GM12872 (cell line): ENCODE results near the gene TPRX1.
A peak's percentile ranks its signal among the peaks of the same experiment; 100 is the strongest.

Experiments used
- TF ChIP-seq, protein P1 (sequence below): IDR thresholded peaks from 3 replicates; pipeline ENCODE4 v1.5.1; 2011; ENCODE audit warnings: low read depth, mild to moderate bottlenecking, low read length, moderate library complexity; ENCODE audit not compliant: insufficient read depth

TPRX1 gene

DNA sequence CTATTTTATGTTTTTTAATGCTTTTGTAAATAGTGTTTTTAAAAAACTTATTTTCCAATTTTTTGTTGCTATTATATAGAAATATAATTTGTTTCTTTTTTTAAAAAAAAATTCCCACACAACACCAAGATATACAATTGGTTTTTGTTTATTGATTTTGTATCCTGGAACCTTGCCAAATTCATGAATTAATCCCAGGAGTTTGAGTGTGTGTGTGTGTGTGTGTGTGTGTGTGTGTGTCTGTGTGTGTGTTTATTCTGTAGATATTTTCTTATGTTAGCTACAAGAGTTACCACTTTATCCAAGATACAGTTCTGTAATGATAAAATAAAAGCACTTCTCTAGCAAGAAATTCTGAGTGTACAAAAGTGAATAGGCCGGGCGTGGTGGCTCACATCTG lies 7.6 kb downstream of the TPRX1 start:
- TF ChIP-seq, protein P1, sequence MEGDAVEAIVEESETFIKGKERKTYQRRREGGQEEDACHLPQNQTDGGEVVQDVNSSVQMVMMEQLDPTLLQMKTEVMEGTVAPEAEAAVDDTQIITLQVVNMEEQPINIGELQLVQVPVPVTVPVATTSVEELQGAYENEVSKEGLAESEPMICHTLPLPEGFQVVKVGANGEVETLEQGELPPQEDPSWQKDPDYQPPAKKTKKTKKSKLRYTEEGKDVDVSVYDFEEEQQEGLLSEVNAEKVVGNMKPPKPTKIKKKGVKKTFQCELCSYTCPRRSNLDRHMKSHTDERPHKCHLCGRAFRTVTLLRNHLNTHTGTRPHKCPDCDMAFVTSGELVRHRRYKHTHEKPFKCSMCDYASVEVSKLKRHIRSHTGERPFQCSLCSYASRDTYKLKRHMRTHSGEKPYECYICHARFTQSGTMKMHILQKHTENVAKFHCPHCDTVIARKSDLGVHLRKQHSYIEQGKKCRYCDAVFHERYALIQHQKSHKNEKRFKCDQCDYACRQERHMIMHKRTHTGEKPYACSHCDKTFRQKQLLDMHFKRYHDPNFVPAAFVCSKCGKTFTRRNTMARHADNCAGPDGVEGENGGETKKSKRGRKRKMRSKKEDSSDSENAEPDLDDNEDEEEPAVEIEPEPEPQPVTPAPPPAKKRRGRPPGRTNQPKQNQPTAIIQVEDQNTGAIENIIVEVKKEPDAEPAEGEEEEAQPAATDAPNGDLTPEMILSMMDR, result no peak

DNA sequence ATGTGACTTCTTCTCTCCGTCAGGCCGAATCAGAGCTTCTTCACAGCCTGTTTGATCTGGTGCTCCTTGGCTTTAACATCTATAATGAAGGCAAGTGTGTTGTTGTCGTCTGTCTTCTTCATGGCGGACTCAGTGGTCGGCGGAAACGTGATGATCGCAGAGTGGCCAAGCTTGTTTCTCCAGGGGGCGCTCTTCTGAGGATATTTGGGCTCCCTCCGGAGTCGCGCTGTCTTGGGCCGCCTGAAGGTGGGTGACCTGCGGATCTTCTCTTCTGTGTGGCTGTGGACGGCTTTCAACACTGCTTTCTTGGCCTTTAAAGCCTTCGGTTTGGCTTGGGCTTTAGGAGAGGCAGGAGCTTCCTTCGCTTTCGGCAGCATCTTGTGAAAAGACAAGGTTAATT lies 9.8 kb downstream of the TPRX1 start:
- TF ChIP-seq, protein P1, result no peak

DNA sequence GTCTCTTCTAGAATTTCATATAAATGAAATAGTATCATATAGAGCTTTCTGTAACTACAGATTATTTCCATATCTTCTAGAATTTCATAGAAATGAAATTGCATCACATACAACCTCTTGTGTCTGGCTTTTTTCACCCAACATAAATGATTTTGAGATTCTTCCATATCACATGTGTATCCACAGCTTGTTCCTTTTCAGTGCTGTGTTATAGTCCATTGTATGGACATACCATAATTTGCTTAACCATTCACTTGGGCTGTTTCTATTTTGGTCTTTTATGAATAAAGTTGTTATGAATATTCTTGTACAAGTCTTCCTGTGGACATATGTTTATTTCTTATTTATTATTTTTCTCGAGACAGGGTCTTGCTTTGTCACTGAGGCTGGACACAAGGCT lies 11.7 kb downstream of the TPRX1 start:
- TF ChIP-seq, protein P1, result no peak

DNA sequence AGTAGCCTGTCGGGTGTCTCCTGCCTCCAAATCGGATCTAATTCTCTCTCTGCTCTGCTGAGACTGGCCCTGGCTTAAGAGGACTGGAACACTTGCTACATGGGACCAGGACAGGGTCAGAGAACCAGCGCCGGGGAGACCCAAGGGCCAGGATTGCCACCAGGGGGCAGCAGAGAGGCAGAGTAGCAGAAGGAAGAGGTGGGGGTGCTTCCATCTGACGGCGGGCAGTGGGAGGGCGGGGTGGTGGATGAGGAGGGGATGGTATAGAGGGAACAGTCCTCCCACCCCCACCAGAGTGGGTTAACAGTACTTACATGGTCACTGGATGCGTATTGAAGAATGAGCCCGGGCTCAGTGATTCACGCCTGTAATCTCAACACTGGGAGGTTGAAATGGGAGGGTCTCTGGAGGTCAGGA lies 13.9 kb downstream of the TPRX1 start:
- TF ChIP-seq, protein P1, result peak; percentile 91

DNA sequence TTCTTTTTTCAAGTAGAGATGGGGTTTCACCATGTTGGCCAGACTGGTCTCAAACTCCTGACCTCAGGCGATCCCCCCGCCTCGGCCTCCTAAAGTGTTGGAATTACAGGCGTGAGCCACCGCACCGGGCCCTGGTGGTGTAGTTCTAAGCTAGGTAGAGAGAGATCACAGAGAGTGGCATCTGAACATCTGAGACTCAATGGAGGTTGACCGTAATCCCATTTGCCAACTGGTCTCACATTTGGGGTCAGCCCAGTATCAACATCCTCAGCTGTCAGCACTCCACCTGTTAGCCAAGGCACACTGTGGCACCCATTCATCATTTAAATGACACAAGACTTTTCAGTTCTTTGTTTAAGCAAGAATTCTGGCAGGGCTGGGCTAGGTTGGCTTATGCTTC lies 17.8 kb downstream of the TPRX1 start:
- TF ChIP-seq, protein P1, result no peak

DNA sequence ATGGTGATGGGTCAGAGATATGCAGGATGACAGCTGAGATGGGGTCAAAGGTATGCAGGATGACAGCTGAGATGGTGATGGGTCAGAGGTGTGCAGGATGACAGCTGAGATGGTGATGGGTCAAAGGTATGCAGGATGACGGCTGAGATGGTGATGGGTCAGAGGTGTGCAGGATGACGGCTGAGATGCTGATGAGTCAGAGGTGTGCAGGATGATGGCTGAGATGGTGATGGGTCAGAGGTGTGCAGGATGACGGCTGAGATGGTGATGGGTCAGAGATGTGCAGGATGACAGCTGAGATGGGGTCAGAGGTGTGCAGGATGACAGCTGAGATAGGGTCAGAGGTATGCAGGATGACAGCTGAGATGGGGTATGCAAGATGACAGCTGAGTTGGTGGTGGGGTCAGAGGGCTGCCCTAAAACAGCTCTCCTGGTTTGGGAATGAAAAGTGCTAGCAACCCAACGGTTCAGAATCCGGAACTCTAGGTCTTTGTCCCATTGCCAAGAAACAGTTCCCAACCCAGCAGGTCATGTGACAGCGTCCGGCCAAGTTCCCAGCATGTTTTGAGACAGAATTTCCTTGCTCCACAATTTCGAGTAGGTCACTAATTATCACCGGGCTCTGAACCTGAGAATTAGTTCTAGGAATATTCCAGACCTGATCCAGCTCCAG lies 22.6 kb downstream of the TPRX1 start:
- TF ChIP-seq, protein P1, result no peak

DNA sequence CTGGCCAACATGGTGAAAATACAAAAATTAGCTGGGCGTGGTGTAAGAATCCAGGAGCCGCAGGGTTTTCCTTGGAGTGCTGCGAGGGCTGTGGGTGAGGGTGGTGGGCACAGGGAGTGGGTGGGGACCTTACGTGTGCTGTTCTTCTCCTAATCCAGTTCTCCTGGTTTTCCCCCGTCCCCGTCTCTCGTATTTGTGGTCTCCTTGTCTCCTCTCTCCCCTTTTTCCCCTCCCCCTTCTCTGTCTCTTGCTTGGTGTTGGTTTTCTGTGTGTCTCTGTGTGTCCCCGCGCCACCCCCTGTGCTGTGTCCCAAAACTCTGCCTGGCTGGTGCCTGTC lies 24.2 kb downstream of the TPRX1 start:
- TF ChIP-seq, protein P1, result no peak
